Measurements from ENCODE around the gene EML3.

DNA sequence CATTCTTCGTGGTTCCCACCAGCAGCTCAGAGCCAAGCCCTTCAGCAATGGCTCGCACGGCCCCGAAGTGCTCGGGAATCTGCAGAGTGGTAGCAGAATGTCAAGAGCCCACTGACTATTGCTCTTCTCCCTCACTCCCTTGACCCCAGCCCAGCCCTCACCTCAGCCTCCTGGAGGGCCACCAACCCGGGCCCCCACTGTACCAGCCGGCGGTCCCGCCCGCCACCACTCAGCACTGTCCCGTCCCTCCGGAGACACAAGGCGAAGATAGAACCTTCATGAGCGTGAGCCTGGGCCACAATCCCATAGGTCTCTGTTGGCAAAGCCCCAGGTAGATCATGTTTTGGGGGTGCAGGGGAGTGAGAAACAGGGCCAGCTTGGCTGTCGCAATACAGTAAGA is 6.7 kb downstream of the EML3 start:
- TF ChIP-seq ARNTL (CRISPR knock-in tag; IDR thresholded peaks at IDR 0.05; ENCODE audit: borderline replicate concordance, low read depth), result no peak
- TF ChIP-seq ESRRG (CRISPR knock-in tag; IDR thresholded peaks at IDR 0.05), result no peak
- TF ChIP-seq ZFP30 (CRISPR knock-in tag; IDR thresholded peaks at IDR 0.05), result no peak
- TF ChIP-seq ZNF8 (CRISPR knock-in tag; IDR thresholded peaks at IDR 0.05), result no peak
- no peak for TF ChIP-seq RARB (CRISPR knock-in tag; IDR thresholded peaks at IDR 0.05)
- no peak for TF ChIP-seq ZFP3 (CRISPR knock-in tag; IDR thresholded peaks at IDR 0.05)

Measured in SK-N-SH treated with all-trans-retinoic acid at 6 μM for 48 hours (cell line).